IMR-90 (cell line): ENCODE measurements around the gene ZBTB11. TPM values are rescaled to one million over a fixed set of nuclear protein-coding genes. Genes with fewer than 3 reads are reported as not detected.

Source experiments
- ATAC-seq: fragments of 200-7000 bp; cut with Tn5 transposase; 2 replicates; pipeline ENCODE4 v1.9.1; 2020; ENCODE audit warnings: low read depth, mild to moderate bottlenecking, moderate library complexity
- Bru-seq: library from RNA; stranded (reverse); fragments of 400-500 nt; gene quantifications from one replicate; lab custom pipeline; 2021; lab: Mats Ljungman, UMichigan
- BruChase-seq, 2 experiments: library from RNA; stranded (reverse); fragments of 400-500 nt; gene quantifications; one replicate each; lab custom pipeline; 2021; lab: Mats Ljungman, UMichigan
- BruUV-seq: library from RNA; stranded (reverse); fragments of 400-500 nt; replicated peaks from 2 replicates; lab custom pipeline; 2021; lab: Mats Ljungman, UMichigan
- CTCF ChIA-PET: fragments of 300-600 bp; formaldehyde crosslinking; extraction: SDS; loops from one replicate; lab custom pipeline; 2021; ENCODE audit warnings: antibody characterized with exemption; lab: Yijun Ruan, JAX
- POLR2A ChIA-PET: fragments of 300-600 bp; sonication (Branson Sonifier 250); formaldehyde crosslinking; loops from one replicate; lab custom pipeline; 2022; ENCODE audit warnings: antibody characterized with exemption; ENCODE audit not compliant: unreplicated experiment; lab: Charles Lee
- DNase-seq: peaks from one replicate; pipeline ENCODE4 v3.0.0; 2013
- H2AFZ ChIP-seq: replicated peaks from 2 replicates; pipeline ENCODE3; 2013; ENCODE audit warnings: low read length, mild to moderate bottlenecking; ENCODE audit not compliant: poor library complexity
- H2AK5ac ChIP-seq: 2 replicates; pipeline ENCODE4 v1.6.1; 2013; ENCODE audit warnings: low read depth, low read length, inconsistent platforms
- H2AK9ac ChIP-seq: replicated peaks from 2 replicates; pipeline ENCODE3; 2013; ENCODE audit warnings: mild to moderate bottlenecking, low read depth, low read length, moderate library complexity; ENCODE audit not compliant: poor library complexity
- H2BK120ac ChIP-seq: 2 replicates; pipeline ENCODE4 v1.6.1; 2013; ENCODE audit warnings: low read depth, low read length, inconsistent platforms
- H2BK15ac ChIP-seq: 3 replicates; pipeline ENCODE4 v1.6.1; 2013; ENCODE audit warnings: low read depth, low read length, inconsistent platforms
- H2BK20ac ChIP-seq: 2 replicates; pipeline ENCODE4 v1.6.1; 2013; ENCODE audit warnings: low read depth, mild to moderate bottlenecking, inconsistent platforms, low read length, moderate library complexity
- H2BK5ac ChIP-seq: 2 replicates; pipeline ENCODE4 v1.6.1; 2013; ENCODE audit warnings: mild to moderate bottlenecking, low read depth, low read length, inconsistent platforms; ENCODE audit not compliant: poor library complexity, severe bottlenecking
- H3K14ac ChIP-seq: replicated peaks from 2 replicates; pipeline ENCODE4 v1.6.1; 2013; ENCODE audit warnings: low read depth, low read length, inconsistent platforms
- H3K18ac ChIP-seq: 2 replicates; pipeline ENCODE4 v1.6.1; 2013; ENCODE audit warnings: low read depth, low read length, control low read depth
- H3K23ac ChIP-seq: 2 replicates; pipeline ENCODE4 v1.6.1; 2013; ENCODE audit warnings: low read depth, low read length, inconsistent platforms
- H3K27ac ChIP-seq: 2 replicates; pipeline ENCODE4 v1.5.1; 2013; ENCODE audit warnings: mild to moderate bottlenecking, control low read depth, low read length; ENCODE audit not compliant: insufficient read depth
- H3K27me3 ChIP-seq: 2 replicates; pipeline ENCODE4 v1.6.1; 2013; ENCODE audit warnings: low read length; ENCODE audit not compliant: control insufficient read depth, insufficient read depth
- H3K36me3 ChIP-seq: 2 replicates; pipeline ENCODE4 v1.6.1; 2013; ENCODE audit warnings: low read length, mixed read lengths; ENCODE audit not compliant: control insufficient read depth, insufficient read depth
- H3K4ac ChIP-seq: 2 replicates; pipeline ENCODE4 v1.6.1; 2013; ENCODE audit warnings: low read depth, low read length, inconsistent platforms
- H3K4me1 ChIP-seq: 2 replicates; pipeline ENCODE4 v1.6.1; 2013; ENCODE audit warnings: low read length, mixed read lengths; ENCODE audit not compliant: control insufficient read depth, insufficient read depth
- H3K4me2 ChIP-seq: 2 replicates; pipeline ENCODE4 v1.6.1; 2013; ENCODE audit warnings: low read depth, mild to moderate bottlenecking, control low read depth, low read length, moderate library complexity
- H3K4me3 ChIP-seq: 2 replicates; pipeline ENCODE4 v1.5.1; 2013; ENCODE audit warnings: low read depth, mild to moderate bottlenecking, control low read depth, low read length, moderate library complexity; ENCODE audit not compliant: insufficient read depth
- H3K56ac ChIP-seq: 2 replicates; pipeline ENCODE4 v1.6.1; 2013; ENCODE audit warnings: low read length, inconsistent platforms; ENCODE audit not compliant: insufficient read depth; ENCODE audit errors: extremely low read depth
- H3K79me1 ChIP-seq, 2 experiments: 2 replicates each; pipeline ENCODE4 v1.6.1; 2013; ENCODE audit warnings: low read length in 2 of 2, inconsistent platforms in 1 of 2, low read depth in 1 of 2
- H3K9ac ChIP-seq: 2 replicates; pipeline ENCODE4 v1.6.1; 2013; ENCODE audit warnings: low read depth, low read length, control low read depth
- H3K9me1 ChIP-seq: 2 replicates; pipeline ENCODE4 v1.6.1; 2013; ENCODE audit warnings: low read length, inconsistent platforms; ENCODE audit not compliant: insufficient read depth
- H3K9me3 ChIP-seq: 2 replicates; pipeline ENCODE4 v1.6.1; 2013; ENCODE audit warnings: low read length; ENCODE audit not compliant: control insufficient read depth, insufficient read depth
- H4K20me1 ChIP-seq: 2 replicates; pipeline ENCODE4 v1.6.1; 2013; ENCODE audit warnings: low read length, inconsistent platforms; ENCODE audit not compliant: insufficient read depth
- H4K5ac ChIP-seq: 2 replicates; pipeline ENCODE4 v1.6.1; 2013; ENCODE audit warnings: mild to moderate bottlenecking, low read depth, low read length, control low read depth
- H4K8ac ChIP-seq, 2 experiments: 2 replicates each; pipeline ENCODE4 v1.6.1; 2013; ENCODE audit warnings: low read depth in 2 of 2, low read length in 2 of 2, control low read depth in 1 of 2, inconsistent platforms in 1 of 2
- H4K91ac ChIP-seq: 2 replicates; pipeline ENCODE4 v1.6.1; 2013; ENCODE audit warnings: low read depth, low read length, inconsistent platforms; ENCODE audit not compliant: insufficient read depth
- CEBPB ChIP-seq: IDR thresholded peaks from 2 replicates; pipeline ENCODE4 v1.6.1; 2012; ENCODE audit warnings: low read depth, low read length, improper control_type of control experiment
- CHD1 ChIP-seq: IDR thresholded peaks from 2 replicates; pipeline ENCODE4 v1.6.1; 2012; ENCODE audit warnings: low read depth, low read length, improper control_type of control experiment
- MXI1 ChIP-seq: IDR thresholded peaks from 2 replicates; pipeline ENCODE4 v1.6.1; 2012; ENCODE audit warnings: low read depth, mild to moderate bottlenecking, low read length, moderate library complexity, borderline replicate concordance
- RCOR1 ChIP-seq: IDR thresholded peaks from 2 replicates; pipeline ENCODE4 v1.6.1; 2012; ENCODE audit warnings: mild to moderate bottlenecking, low read length, improper control_type of control experiment; ENCODE audit not compliant: insufficient replicate concordance
- SMC3 ChIP-seq: fragments of 150-350 bp; IDR thresholded peaks from 2 replicates; pipeline ENCODE4 v1.6.1; 2016; ENCODE audit warnings: low read depth, mild to moderate bottlenecking, antibody characterized with exemption, low read length, moderate library complexity
- WGBS, 2 experiments: methylation state at CpG; one replicate each; pipeline versions ENCODE4 v1.1.5 to v1.1.7; 2013; ENCODE audit warnings: missing lambda C conversion rate in 2 of 2; ENCODE audit not compliant: insufficient read length in 1 of 2; ENCODE audit errors: extremely low coverage in 2 of 2; 5-methylcytosine and 5-hydroxymethylcytosine counted together
- dilution Hi-C: fragments of 300-500 bp; cut with HindIII; formaldehyde crosslinking; loops from one replicate; pipeline ENCODE4 v1.14.3; 2018; ENCODE audit warnings: low sequenced_read_pairs; ENCODE audit not compliant: unreplicated experiment
- in situ Hi-C: fragments of 300-500 bp; cut with MboI; formaldehyde crosslinking; loops from 3 replicates; pipeline ENCODE4 v1.14.3; 2019; ENCODE audit warnings: low sequenced_read_pairs, inconsistent platforms, mixed read lengths
- intact Hi-C: fragments of 100-400 bp; cut with micrococcal nuclease; formaldehyde crosslinking; loops from 2 replicates; pipeline ENCODE4 v1.10.0; 2022
- long read RNA-seq: library from polyadenylated mRNA; unstranded; transcript quantifications from one replicate; pipeline ENCODE4 v2.0.0, GENCODE V29; 2021; ENCODE audit not compliant: unreplicated experiment
- polyA plus RNA-seq, 3 experiments: library from polyadenylated mRNA; depleted of rRNA; stranded (reverse); fragments of >200 nt; gene quantifications; 2 replicates each; pipeline ENCODE4 v1.2.3, GENCODE V29; 2012; ENCODE audit warnings: low replicate concordance in 1 of 3
- total RNA-seq: library from RNA; depleted of rRNA; stranded (reverse); fragments of >200 nt; gene quantifications from 2 replicates; pipeline ENCODE4 v1.2.3, GENCODE V29; 2012; rRNA removed
- TF ChIP-seq, protein P1 (sequence below): fragments of 150-350 bp; IDR thresholded peaks from 2 replicates; pipeline ENCODE4 v1.6.1; 2017; ENCODE audit warnings: mild to moderate bottlenecking, antibody characterized with exemption, low read length, low read depth
- TF ChIP-seq, protein P2 (sequence below): fragments of 150-350 bp; IDR thresholded peaks from 2 replicates; pipeline ENCODE4 v1.6.1; 2016; ENCODE audit warnings: low read depth, mild to moderate bottlenecking, low read length, moderate library complexity, borderline replicate concordance

The ZBTB11 gene, protein sequence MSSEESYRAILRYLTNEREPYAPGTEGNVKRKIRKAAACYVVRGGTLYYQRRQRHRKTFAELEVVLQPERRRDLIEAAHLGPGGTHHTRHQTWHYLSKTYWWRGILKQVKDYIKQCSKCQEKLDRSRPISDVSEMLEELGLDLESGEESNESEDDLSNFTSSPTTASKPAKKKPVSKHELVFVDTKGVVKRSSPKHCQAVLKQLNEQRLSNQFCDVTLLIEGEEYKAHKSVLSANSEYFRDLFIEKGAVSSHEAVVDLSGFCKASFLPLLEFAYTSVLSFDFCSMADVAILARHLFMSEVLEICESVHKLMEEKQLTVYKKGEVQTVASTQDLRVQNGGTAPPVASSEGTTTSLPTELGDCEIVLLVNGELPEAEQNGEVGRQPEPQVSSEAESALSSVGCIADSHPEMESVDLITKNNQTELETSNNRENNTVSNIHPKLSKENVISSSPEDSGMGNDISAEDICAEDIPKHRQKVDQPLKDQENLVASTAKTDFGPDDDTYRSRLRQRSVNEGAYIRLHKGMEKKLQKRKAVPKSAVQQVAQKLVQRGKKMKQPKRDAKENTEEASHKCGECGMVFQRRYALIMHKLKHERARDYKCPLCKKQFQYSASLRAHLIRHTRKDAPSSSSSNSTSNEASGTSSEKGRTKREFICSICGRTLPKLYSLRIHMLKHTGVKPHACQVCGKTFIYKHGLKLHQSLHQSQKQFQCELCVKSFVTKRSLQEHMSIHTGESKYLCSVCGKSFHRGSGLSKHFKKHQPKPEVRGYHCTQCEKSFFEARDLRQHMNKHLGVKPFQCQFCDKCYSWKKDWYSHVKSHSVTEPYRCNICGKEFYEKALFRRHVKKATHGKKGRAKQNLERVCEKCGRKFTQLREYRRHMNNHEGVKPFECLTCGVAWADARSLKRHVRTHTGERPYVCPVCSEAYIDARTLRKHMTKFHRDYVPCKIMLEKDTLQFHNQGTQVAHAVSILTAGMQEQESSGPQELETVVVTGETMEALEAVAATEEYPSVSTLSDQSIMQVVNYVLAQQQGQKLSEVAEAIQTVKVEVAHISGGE
- total RNA-seq (17.2 and 25.8 TPM in 2 replicates), polyA plus RNA-seq (2012; rRNA removed) (5.4 and 6.0 TPM in 2 replicates), Bru-seq, nascent RNA (percentile 78 among the genes with signal in this experiment), BruChase-seq, experiment 1, labeled RNA remaining after a 6-hour chase (percentile 72 among the genes with signal in this experiment), BruChase-seq, experiment 2, labeled RNA remaining after a 2-hour chase (percentile 85 among the genes with signal in this experiment)
- 0.64 and 1.5 TPM in 2 replicates for polyA plus RNA-seq (2012; cell fraction: cytosol; rRNA removed)
- 5.1 and 15.1 TPM in 2 replicates for polyA plus RNA-seq (2012; cell fraction: nucleus; rRNA removed; ENCODE audit: low replicate concordance)
- long read RNA-seq, full-length matches to known transcripts = 7 of 12 reads
- long read RNA-seq, partial matches to known transcripts = 3 of 12 reads
- long read RNA-seq, other reads (novel, unspliced or antisense) = 2 of 12 reads

DNA sequence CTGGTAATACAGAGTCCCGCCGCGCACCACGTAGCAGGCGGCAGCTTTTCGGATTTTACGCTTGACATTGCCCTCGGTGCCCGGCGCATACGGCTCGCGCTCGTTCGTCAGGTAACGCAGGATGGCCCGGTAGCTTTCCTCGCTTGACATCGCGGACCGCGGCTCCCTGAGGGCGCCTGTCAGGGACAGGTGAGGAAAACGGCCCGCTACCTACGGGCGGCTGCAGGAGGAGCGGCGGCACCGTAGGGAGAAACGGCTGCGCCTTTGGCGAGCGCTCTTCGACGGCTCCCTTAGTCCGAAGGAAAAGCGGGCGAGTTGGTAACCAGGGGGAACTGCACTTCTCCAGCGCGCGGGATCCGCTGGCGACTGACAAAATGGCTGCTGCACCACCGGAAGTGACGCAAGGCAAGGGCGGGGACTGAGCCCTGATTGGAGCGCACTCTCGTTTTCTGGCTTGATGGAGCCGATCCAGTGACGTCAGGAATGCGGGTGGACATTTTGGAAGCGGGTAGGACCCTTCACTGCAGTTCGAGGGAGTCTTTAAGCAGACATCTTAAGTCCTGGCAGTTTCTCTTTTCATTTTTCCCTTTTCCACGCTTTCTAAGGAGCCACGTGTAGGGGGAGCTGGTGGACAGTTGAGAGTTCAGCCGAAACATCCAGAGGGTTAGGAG is at the start of gene ZBTB11:
ZBTB11 (minus strand) TSS at position 368 of the 671 bp plus-strand sequence; CDS start at position 150, 218 bp downstream.
- BruUV-seq = TSS peak; percentile 34
- Histone ChIP-seq H3K4me3 (peak within 1 kb of the TSS; percentile 94), H3K4me2 (peak within 1 kb of the TSS; percentile 87), H2BK20ac (no peak within 1 kb of the TSS), H3K9me1 (0 out of 2 replicates have a peak, but pooled peaks cover 2% of the 10 kb centered on the region), H3K9me3 (no peaks in the 10 kb centered on the region), H3K27ac (peak within 1 kb of the TSS; percentile 87), H2AK9ac (peak within 1 kb of the TSS; percentile 99), H3K56ac (peak within 1 kb of the TSS; percentile 61; the same call in 1 of the 2 replicates), H2AK5ac (peak within 1 kb of the TSS; percentile 78), H4K5ac (peak within 1 kb of the TSS; percentile 52; the same call in 1 of the 2 replicates), H2BK120ac (peak within 1 kb of the TSS; percentile 49; the same call in 1 of the 2 replicates), H3K79me1 (peaks cover 8 to 42% of the 10 kb centered on the region in 2 experiments; a peak in 3 of 4 replicates), H4K8ac (peak within 1 kb of the TSS; percentile 12 to 82), H2AFZ (peak within 1 kb of the TSS; percentile 100), H3K36me3 (peaks cover 14% of the 10 kb centered on the region), H3K27me3 (no peaks in the 10 kb centered on the region), H2BK5ac (peak within 1 kb of the TSS; percentile 82), H4K91ac (peak within 1 kb of the TSS; percentile 49), H3K23ac (peak within 1 kb of the TSS; percentile 92), H4K20me1 (peaks cover 30% of the 10 kb centered on the region), H3K18ac (peak within 1 kb of the TSS; percentile 20; the same call in 1 of the 2 replicates), H2BK15ac (no peak within 1 kb of the TSS), H3K9ac (peak within 1 kb of the TSS; percentile 91), H3K4ac (peak within 1 kb of the TSS; percentile 91), H3K4me1 (peaks cover 4% of the 10 kb centered on the region), H3K14ac (peak within 1 kb of the TSS; percentile 85)
- intact Hi-C loops = loop anchor here (10.0 kb wide), 1 partner anchor 1602 kb away; no protein-coding TSS in a partner anchor
- ATAC-seq (peak; percentile 71), DNase-seq (peak; percentile 100)
- POLR2A ChIA-PET = interaction anchor here (0.6 to 1.2 kb wide), 2 partner anchors 11 to 351 kb away, joined by 3 to 4 read pairs; no protein-coding TSS in a partner anchor
- in situ Hi-C loops = no loop called here
- WGBS, 2 experiments = 0% methylated on average over 46 of the region's 57 CpGs; no CpG with 5 or more reads in 1 of the 2 experiments
- CTCF ChIA-PET = interaction anchor here (1.0 to 1.9 kb wide), 3 partner anchors 10 to 30 kb away, joined by 4 to 7 read pairs (median 7); partner anchors contain the start of gene RPL24
- dilution Hi-C loops = no loop called here
- TF ChIP-seq SMC3 (peak; percentile 14; the same call in 1 of the 2 replicates), MXI1 (peak; percentile 99), CEBPB (peak; percentile 86), RCOR1 (no peak), CHD1 (no peak)
- TF ChIP-seq, protein P1, sequence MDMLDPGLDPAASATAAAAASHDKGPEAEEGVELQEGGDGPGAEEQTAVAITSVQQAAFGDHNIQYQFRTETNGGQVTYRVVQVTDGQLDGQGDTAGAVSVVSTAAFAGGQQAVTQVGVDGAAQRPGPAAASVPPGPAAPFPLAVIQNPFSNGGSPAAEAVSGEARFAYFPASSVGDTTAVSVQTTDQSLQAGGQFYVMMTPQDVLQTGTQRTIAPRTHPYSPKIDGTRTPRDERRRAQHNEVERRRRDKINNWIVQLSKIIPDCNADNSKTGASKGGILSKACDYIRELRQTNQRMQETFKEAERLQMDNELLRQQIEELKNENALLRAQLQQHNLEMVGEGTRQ = peak; percentile 72
- TF ChIP-seq, protein P2, sequence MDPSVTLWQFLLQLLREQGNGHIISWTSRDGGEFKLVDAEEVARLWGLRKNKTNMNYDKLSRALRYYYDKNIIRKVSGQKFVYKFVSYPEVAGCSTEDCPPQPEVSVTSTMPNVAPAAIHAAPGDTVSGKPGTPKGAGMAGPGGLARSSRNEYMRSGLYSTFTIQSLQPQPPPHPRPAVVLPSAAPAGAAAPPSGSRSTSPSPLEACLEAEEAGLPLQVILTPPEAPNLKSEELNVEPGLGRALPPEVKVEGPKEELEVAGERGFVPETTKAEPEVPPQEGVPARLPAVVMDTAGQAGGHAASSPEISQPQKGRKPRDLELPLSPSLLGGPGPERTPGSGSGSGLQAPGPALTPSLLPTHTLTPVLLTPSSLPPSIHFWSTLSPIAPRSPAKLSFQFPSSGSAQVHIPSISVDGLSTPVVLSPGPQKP = no peak
